K562 (cell line): ENCODE measurements around the gene PCOLCE2. TPM values are rescaled to one million over a fixed set of nuclear protein-coding genes. Genes with fewer than 3 reads are reported as not detected.

ENCODE experiments used
- CBX3 ChIP-seq, 2 experiments: IDR thresholded peaks; 1 replicate in 1 of 2; 2 replicates in 1 of 2; pipeline ENCODE4 v1.6.1; 2012; ENCODE audit warnings: inconsistent platforms in 2 of 2, low read length in 2 of 2, borderline replicate concordance in 1 of 2, control low read depth in 1 of 2
- EP300 ChIP-seq: IDR thresholded peaks from 2 replicates; pipeline ENCODE4 v1.6.1; 2012; ENCODE audit warnings: low read length, improper control_type of control experiment
- FOXM1 ChIP-seq, 2 experiments: fragments of 450-650 bp in 1 of 2; sonication (generic) in 1 of 2; formaldehyde crosslinking in 1 of 2; IDR thresholded peaks; 2 replicates each; pipeline versions ENCODE4 v1.6.1 to v1.9.0; 2017 to 2022; ENCODE audit warnings: low read depth in 2 of 2, mild to moderate bottlenecking in 2 of 2, missing genetic modification reagents in 1 of 2, moderate library complexity in 1 of 2
- PBX2 ChIP-seq, 2 experiments: IDR thresholded peaks in 1 of 2; conservative IDR thresholded peaks in 1 of 2; 2 replicates each; pipeline ENCODE4 v1.6.1; 2016; ENCODE audit warnings: low read depth in 2 of 2, mild to moderate bottlenecking in 1 of 2, missing compliant biosample characterization in 1 of 2, missing genetic modification characterization in 1 of 2, moderate library complexity in 1 of 2
- TFAM ChIP-seq: fragments of 250-450 bp; sonication (Bioruptor Pico); conservative IDR thresholded peaks from 2 replicates; pipeline ENCODE4 v1.5.0; 2021; ENCODE audit warnings: mild to moderate bottlenecking, moderate library complexity
- TRIM24 ChIP-seq, 2 experiments: fragments of 450-650 bp; IDR thresholded peaks; 2 replicates each; pipeline ENCODE4 v1.6.1; 2016
- TSC22D4 ChIP-seq: fragments of 450-650 bp; IDR thresholded peaks from 2 replicates; pipeline ENCODE4 v1.6.1; 2016; ENCODE audit warnings: missing genetic modification characterization, missing biosample characterization, control low read depth
- ZFP36 ChIP-seq: fragments of 150-350 bp; IDR thresholded peaks from 2 replicates; pipeline ENCODE4 v1.6.1; 2018; ENCODE audit warnings: low read length, low read depth; ENCODE audit not compliant: partially characterized antibody
- ZZZ3 ChIP-seq: fragments of 450-650 bp; IDR thresholded peaks from 2 replicates; pipeline ENCODE4 v1.6.1; 2016; ENCODE audit warnings: antibody characterized with exemption, mild to moderate bottlenecking, moderate library complexity
- polyA plus RNA-seq, 8 experiments: library from polyadenylated mRNA; depleted of rRNA in 4 of 8; stranded (reverse) in 5 of 8; unstranded in 3 of 8; fragments of >200 nt; fragmentation: Nextera tagmentation in 2 of 8; fragmentation: Illumina TruSeq in 1 of 8; extraction: Ambion mirVana in 2 of 8; extraction: Trizol in 1 of 8; gene quantifications; 2 replicates each; pipeline versions ENCODE4 v1.2.1 to v1.2.3, GENCODE V29; 2011 to 2014; ENCODE audit warnings: inconsistent platforms in 1 of 8, missing spikeins in 1 of 8
- total RNA-seq, 7 experiments: library from RNA; depleted of rRNA in 6 of 7; stranded (reverse); fragments of >200 nt in 6 of 7; fragmentation: Illumina TruSeq in 2 of 7; extraction: Trizol in 2 of 7; gene quantifications; 2 replicates each; pipeline versions ENCODE4 v1.2.1 to v1.2.3, GENCODE V29; 2011 to 2021; ENCODE audit warnings: low replicate concordance in 1 of 7
- TF ChIP-seq, protein P1 (sequence below), 2 experiments: fragments of 450-650 bp; conservative IDR thresholded peaks; 2 replicates each; pipeline ENCODE4 v1.6.1; 2017; ENCODE audit warnings: mild to moderate bottlenecking in 2 of 2, moderate library complexity in 2 of 2

PCOLCE2 gene
- total and polyA plus RNA-seq, 9 of the 15 experiments (the other 6 are each of a cell fraction or from before 2014, with no cell fraction given), result 0.18 to 1.2 (median 0.65) TPM

- TF ChIP-seq CBX3 (IDR thresholded peaks at IDR 0.05; ENCODE audit: borderline replicate concordance in 1 of 2, low read length in 2 of 2), result peak in 1 of 2 experiments; percentile 36; a peak in 1 of 3 replicates
- TF ChIP-seq TSC22D4, result no peak
- no peak for TF ChIP-seq TFAM (CRISPR knock-in tag)
- peak; percentile 17 for TF ChIP-seq ZFP36
- TF ChIP-seq, protein P1, sequence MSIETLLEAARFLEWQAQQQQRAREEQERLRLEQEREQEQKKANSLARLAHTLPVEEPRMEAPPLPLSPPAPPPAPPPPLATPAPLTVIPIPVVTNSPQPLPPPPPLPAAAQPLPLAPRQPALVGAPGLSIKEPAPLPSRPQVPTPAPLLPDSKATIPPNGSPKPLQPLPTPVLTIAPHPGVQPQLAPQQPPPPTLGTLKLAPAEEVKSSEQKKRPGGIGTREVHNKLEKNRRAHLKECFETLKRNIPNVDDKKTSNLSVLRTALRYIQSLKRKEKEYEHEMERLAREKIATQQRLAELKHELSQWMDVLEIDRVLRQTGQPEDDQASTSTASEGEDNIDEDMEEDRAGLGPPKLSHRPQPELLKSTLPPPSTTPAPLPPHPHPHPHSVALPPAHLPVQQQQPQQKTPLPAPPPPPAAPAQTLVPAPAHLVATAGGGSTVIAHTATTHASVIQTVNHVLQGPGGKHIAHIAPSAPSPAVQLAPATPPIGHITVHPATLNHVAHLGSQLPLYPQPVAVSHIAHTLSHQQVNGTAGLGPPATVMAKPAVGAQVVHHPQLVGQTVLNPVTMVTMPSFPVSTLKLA (conservative IDR thresholded peaks at IDR 0.05), result 0 out of 4 replicates have a peak, but pooled peaks of 1 of the 2 experiments have one; percentile 30
- no peak for TF ChIP-seq PBX2 (CRISPR knock-in tag; IDR thresholded peaks at IDR 0.05; ENCODE audit: low read depth)
- peak; percentile 86 for TF ChIP-seq PBX2 (tag; conservative IDR thresholded peaks at IDR 0.05; ENCODE audit: low read depth)
- no peak for TF ChIP-seq TRIM24 (IDR thresholded peaks at IDR 0.05)
- TF ChIP-seq ZZZ3, result no peak
- peak; percentile 61; the same call in 1 of the 2 replicates for TF ChIP-seq FOXM1 (IDR thresholded peaks at IDR 0.05; ENCODE audit: low read depth)
- no peak for TF ChIP-seq FOXM1 (CRISPR knock-in tag; IDR thresholded peaks at IDR 0.05; ENCODE audit: low read depth)
- TF ChIP-seq EP300, result 0 out of 2 replicates have a peak, but pooled peaks have one; percentile 9
These were observed 21.8 kb downstream of the PCOLCE2 start (continued) for GRCh38 chr3:142866841-142867631.
